AG09309 (cell line): ENCODE results near the gene RFT1.
A peak's percentile ranks its signal among the peaks of the same experiment; 100 is the strongest.

ENCODE experiments used
- DNase-seq: peaks from one replicate; pipeline ENCODE4 v3.0.0-alpha.2; 2010; ENCODE audit warnings: low read depth
- H3K4me3 ChIP-seq: 2 replicates; pipeline ENCODE4 v1.5.1; 2011; ENCODE audit warnings: mild to moderate bottlenecking, low read depth, low read length, moderate library complexity; ENCODE audit not compliant: control insufficient read depth
- TF ChIP-seq, protein P1 (sequence below): IDR thresholded peaks from 2 replicates; pipeline ENCODE4 v1.5.1; 2011; ENCODE audit warnings: mild to moderate bottlenecking, low read depth, low read length, inconsistent platforms; ENCODE audit not compliant: insufficient read depth, control insufficient read depth; ENCODE audit errors: missing control alignments

RFT1 gene

GRCh38 chr3:53142986-53143385, 12.8 kb upstream of the RFT1 start:
- TF ChIP-seq, protein P1, sequence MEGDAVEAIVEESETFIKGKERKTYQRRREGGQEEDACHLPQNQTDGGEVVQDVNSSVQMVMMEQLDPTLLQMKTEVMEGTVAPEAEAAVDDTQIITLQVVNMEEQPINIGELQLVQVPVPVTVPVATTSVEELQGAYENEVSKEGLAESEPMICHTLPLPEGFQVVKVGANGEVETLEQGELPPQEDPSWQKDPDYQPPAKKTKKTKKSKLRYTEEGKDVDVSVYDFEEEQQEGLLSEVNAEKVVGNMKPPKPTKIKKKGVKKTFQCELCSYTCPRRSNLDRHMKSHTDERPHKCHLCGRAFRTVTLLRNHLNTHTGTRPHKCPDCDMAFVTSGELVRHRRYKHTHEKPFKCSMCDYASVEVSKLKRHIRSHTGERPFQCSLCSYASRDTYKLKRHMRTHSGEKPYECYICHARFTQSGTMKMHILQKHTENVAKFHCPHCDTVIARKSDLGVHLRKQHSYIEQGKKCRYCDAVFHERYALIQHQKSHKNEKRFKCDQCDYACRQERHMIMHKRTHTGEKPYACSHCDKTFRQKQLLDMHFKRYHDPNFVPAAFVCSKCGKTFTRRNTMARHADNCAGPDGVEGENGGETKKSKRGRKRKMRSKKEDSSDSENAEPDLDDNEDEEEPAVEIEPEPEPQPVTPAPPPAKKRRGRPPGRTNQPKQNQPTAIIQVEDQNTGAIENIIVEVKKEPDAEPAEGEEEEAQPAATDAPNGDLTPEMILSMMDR = no peak
- no peak overlapping the region for H3K4me3 ChIP-seq
- no peak for DNase-seq

DNA sequence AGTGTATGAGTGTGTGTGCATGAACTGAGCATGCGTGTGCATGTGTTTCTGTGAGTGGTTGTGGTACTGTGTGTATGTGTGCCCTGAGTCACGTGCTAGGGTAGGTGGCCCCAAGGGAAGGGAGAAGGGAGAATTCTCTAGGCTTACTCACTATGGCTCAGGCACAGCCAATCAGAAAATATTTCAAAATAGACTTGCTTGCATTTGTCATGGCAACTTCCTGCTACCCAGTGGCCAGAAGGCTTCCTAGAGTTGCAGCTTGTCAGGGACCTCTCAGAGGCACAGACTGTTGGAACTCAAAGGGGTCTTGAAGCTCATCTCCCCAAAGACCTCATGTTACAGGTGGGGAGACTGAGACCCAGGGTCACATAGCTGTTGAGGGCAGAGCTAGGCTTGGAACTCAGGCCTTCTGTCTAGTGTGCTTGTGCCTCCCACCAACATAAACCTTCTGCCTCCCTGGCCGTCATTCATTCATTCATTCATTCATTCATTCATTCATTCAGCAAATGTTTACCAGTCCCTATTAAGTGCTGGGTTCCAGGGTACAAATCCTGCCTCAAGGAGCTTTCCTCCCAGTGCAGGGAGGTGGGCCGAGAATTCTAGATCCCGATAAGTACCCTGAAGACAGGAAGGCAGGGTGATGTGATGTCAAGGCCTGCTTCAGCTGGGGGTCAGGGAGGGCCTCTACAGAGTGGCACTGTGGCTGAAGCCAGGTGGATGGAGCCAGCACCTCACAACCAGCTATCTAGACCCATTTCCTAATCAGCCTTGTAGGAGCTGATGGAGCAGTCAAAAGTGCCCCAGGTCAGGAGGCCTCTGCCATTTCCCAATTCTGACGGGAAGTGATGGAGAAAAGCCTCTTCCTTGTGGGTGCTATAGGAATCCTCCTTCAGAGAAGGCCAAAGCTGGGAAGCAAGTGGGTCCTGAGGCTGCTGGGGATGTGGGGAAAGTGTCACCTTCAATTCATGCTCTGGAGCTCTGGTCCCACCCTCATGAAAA, 10.9 kb upstream of the RFT1 start:
- no peak overlapping the region for H3K4me3 ChIP-seq
- no peak for DNase-seq
- TF ChIP-seq, protein P1 = no peak

GRCh38 chr3:53139906-53140846, 9.9 kb upstream of the RFT1 start:
- TF ChIP-seq, protein P1 = no peak
- no peak for DNase-seq
- no peak overlapping the region for H3K4me3 ChIP-seq

- TF ChIP-seq, protein P1 = no peak
- no peak for DNase-seq
- no peak overlapping the region for H3K4me3 ChIP-seq
These were observed 7.7 kb upstream of the RFT1 start for GRCh38 chr3:53137835-53138446.

DNA sequence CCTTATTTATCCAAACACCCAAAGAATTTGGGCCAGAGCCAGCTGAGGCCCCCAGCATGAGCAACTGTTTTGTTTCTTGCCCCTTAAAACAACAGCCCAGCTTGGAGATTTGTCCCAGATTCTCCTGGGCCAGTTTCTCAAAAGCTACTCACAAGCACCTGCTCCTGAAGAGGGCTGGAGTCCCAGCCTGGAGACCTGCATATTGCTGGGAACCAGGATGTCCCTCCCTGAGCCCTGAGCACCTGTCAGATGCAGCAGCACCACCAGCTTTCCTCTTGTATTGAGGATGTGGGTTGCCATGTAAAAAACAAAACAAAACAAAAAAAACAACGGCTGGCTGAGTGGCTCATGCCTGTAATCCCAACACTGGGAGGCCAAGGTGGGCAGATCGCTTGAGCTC, 7.0 kb upstream of the RFT1 start:
- no peak overlapping the region for H3K4me3 ChIP-seq
- no peak for DNase-seq
- TF ChIP-seq, protein P1 = no peak

- H3K4me3 ChIP-seq = no peak overlapping the region
- TF ChIP-seq, protein P1 = peak; percentile 87
- DNase-seq = no peak
These were observed 4.5 kb upstream of the RFT1 start for GRCh38 chr3:53134631-53135232.
